Upper lobe of left lung (tissue), 4 donors: ENCODE data around the gene COBL.

Experiments
- POLR2A ChIP-seq, 4 donors: fragments of 450-650 bp; IDR thresholded peaks; one replicate each; pipeline ENCODE4 v1.5.1; 2016 to 2017; ENCODE audit warnings: antibody characterized with exemption in 4 of 4, mild to moderate bottlenecking in 2 of 4
- POLR2AphosphoS5 ChIP-seq, 2 donors: sonication (generic); formaldehyde crosslinking; IDR thresholded peaks; one replicate each; pipeline ENCODE4 v1.5.1; 2017; ENCODE audit warnings: antibody characterized with exemption in 2 of 2
- TF ChIP-seq, protein P1 (sequence below), 6 experiments: fragments of 450-650 bp in 4 of 6; fragments of 200-600 bp in 2 of 6; sonication (generic) in 2 of 6; IDR thresholded peaks; one replicate each; pipeline ENCODE4 v1.5.1; 2016 to 2019; ENCODE audit warnings: antibody characterized with exemption in 6 of 6

DNA sequence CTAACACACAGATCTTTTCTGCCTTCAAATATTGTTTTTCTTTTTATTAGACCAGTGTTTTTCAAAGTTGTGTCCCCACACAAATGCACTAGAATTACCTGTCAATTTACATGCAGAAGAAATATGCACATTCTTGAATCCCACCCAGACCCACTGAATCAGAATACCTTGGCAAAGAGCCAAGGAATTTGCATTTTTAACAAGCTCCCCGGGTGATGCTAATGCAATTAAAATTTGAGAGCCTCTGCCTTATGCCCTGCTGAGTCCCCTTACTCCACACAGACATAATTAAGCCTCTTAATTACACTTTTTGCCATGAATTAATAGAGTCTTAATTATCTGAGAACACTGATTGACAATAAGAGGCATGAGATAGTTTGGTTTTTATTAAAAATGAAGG lies 332.8 kb downstream of the COBL start:
- TF ChIP-seq POLR2A (IDR thresholded peaks at IDR 0.05) (no peak), POLR2AphosphoS5 (IDR thresholded peaks at IDR 0.05) (no peak)
- TF ChIP-seq, protein P1, sequence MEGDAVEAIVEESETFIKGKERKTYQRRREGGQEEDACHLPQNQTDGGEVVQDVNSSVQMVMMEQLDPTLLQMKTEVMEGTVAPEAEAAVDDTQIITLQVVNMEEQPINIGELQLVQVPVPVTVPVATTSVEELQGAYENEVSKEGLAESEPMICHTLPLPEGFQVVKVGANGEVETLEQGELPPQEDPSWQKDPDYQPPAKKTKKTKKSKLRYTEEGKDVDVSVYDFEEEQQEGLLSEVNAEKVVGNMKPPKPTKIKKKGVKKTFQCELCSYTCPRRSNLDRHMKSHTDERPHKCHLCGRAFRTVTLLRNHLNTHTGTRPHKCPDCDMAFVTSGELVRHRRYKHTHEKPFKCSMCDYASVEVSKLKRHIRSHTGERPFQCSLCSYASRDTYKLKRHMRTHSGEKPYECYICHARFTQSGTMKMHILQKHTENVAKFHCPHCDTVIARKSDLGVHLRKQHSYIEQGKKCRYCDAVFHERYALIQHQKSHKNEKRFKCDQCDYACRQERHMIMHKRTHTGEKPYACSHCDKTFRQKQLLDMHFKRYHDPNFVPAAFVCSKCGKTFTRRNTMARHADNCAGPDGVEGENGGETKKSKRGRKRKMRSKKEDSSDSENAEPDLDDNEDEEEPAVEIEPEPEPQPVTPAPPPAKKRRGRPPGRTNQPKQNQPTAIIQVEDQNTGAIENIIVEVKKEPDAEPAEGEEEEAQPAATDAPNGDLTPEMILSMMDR (IDR thresholded peaks at IDR 0.05) = no peak
